GM11168 (cell line): ENCODE data around the gene ARID5B.

ENCODE experiments used
- in situ Hi-C: fragments of 300-500 bp; cut with MboI; formaldehyde crosslinking; loops from one replicate; pipeline ENCODE4 v1.12.0; 2022; ENCODE audit warnings: low sequenced_read_pairs; ENCODE audit not compliant: unreplicated experiment

The ARID5B gene

DNA sequence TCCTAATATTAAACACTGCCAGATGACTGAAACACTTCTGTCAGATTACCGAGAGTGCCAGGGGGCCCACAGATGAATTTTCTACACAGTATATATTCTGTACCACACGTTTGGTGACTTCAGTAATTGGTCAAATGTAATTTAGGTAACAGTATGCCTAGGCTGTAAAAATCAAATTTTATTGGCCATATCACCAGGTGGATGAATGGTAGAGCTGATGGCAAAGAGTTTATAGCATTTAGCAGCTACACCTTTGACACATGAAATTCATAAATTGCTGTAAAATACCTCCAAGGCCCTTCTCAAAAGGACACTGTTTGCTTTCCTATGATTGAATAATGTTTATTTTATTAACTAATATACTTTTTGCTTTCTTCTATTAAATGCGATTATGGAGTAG, 101.3 kb downstream of the ARID5B start:
- in situ Hi-C loops, result no loop called here

DNA sequence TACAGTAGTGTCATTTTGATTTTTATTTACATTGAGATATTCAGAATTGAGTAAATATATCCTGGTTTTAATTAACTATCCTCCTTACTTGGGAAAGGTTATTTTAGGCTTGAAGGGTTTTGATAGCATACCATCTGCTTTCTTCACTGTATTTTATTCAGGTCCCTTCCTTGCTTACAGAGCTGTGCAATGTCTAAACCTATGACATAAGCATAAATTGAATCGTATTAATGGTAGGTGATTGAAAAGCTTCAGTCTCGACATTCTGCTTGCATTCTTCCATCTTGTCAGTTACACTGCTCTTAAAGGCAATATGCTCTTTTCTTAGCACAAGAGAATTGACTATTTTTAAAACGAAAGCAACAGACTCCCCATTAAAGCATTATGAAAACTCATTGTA, 102.5 kb downstream of the ARID5B start:
- in situ Hi-C loops, result no loop called here

DNA sequence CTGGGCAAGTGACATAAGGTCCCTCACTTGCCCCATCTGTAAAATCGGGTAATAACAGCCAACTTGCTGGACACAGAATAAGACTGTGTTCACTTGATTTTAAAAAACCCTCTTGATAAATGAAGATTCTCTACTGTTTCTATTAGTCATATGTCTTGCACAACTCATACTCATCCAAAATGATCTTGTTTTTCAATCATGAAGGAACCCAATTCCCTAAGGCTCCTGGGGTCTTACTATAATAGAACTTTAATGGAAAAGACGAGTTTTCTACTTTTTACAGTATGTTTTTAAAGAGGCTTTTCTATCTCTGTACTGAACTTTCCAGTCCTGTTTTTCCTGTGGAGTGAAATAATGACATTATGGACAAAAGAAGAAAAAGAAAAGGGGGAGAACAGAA, 103.8 kb downstream of the ARID5B start:
- in situ Hi-C loops, result no loop called here

DNA sequence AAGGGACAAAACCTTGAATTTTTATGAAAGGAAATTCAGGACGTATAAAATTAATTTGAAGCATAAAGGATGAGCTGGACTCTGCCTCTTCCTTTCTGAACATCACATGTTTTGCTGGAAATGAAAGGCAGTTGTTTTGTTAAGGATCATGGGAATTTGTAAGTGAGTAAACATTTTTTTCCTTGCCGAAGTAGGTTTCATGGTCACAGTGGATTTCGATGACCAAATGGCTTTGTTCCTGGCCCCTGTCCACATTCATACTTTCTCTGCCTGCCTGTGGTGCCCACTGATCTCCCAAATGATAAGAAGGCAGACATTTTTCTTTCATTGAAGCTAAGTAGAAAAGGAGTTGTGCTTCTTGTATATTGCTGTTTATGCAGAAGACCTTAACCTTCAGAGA, 104.2 kb downstream of the ARID5B start:
- in situ Hi-C loops, result no loop called here

DNA sequence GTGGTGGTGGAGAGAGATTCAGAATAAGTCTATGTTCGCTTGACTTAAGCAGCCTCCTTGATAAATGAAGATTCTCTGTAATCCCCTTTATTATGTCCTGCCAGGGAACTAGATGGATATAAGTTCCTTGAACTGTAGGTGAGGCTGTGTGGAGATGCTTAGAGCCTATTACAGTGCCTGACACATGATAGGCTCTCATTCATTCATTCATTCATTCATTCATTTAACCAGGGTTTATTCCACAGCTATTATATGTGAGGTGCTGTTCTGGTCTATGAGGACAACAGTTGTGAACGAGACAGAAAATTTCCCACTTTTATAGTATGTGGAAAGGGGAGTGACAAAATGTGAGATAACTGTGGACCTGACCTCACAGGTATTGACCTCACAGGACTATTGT, 105.6 kb downstream of the ARID5B start:
- in situ Hi-C loops, result no loop called here

DNA sequence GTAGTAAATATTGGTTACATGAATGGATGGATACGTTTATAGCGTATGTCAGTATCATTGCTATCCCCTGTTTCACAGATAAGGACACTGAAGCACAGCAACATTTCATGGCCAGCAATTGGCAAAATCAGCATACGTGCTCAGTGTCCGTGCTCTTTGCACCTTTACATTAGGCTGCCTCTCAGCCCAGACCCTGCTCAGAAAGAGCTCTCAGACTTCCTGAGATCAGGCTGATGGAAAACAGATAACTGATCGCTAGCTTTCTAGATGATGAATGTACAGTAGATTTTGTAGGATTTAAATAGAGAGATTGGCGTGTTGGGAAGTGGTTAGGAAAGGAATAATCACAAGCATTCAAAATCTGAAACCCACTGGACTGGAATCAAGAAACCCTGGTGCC, 106.7 kb downstream of the ARID5B start:
- in situ Hi-C loops, result no loop called here

DNA sequence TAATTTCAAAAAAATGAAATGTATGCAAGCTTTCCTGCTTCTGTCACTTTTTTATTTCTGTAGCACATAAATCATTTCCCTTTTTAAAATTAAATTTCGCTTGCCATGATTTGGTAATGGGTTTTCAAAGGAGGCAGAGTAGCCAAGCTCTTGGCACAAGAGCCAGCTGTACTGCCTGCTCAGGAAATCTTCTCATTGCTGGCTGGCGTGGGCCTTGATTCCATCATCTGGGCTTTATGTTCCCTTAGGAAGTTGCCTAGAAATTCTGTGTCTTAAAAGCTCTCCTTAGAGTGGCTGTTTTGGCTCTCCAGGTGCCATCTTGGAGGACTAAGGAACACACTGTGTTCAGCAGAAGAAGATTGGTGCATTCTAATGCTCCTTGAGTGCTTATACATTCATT, 107.4 kb downstream of the ARID5B start:
- in situ Hi-C loops, result no loop called here

DNA sequence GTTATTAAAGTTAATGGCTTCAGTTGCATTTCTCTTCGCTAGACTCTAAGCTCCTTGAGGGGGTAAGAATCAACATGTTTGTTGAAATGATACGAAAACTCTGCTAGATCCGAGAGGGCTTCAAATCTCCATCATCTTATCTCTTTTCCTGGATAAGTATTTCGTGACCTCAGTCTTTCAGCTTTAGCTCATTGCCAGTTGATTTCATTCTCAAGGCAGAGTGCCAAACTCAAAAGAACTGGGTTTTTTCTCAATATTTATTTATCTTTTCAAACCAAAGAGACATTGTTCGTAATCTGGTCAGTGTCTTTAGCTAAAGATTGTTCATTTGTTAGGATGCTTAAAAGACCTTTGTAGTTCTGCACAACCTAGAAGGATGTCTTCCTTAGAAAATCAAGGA, 108.9 kb downstream of the ARID5B start:
- in situ Hi-C loops, result no loop called here

DNA sequence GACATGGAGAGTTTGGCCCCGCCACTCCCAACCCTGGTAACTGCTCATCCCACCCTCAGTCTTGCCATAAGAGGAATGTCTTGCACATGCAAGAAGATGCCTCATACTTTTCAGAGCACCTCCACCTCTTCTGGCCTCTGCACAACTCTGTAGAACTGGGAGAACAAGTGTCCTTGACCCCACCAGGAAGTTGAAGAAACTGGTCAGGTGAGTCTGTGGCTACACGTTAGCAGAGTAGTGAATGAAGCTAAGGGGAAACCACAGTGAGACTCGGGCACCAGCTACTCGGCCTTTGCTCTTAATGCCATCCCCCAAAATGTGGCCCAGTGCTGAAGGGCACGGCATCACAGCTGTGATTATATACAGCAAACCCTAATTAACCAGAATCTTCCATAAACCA, 110.1 kb downstream of the ARID5B start:
- in situ Hi-C loops, result no loop called here

DNA sequence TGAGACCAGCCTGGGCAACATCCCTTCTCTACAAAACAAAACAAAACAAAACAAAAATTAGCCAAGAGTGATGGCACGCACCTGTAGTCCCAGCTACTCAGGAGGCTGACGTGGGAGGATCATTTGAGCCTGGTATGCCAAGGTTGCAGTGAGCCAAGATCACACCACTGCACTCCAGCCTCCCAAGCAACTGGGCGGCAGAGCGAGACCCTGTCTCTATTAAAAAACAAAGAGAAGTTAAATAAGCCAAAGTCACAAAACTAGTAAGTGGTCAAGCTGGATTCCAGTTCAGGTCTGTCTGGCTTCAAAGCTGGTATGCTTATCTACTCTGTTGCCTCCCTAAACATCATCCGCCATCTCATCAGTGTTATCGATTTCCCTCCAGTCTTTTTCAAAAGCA, 110.8 kb downstream of the ARID5B start:
- in situ Hi-C loops, result no loop called here

DNA sequence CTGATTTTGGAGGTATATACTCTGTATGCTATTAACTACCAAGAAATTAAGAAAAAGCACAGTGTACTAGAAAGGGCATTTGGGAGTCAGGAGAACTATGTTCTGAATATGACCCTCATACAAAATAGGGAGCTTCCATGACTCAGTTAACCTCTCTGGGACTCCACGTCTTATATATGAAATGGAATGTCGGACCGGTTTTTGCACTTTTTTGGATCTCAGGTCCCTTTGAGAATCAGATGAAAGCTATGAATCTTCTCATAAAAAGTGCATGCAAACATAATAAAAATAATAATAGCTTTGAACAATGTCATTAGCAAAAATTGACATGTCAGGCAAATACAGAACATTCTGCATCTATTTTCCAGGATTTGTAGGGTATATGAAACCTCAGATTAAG, 113.0 kb downstream of the ARID5B start:
- in situ Hi-C loops, result no loop called here

DNA sequence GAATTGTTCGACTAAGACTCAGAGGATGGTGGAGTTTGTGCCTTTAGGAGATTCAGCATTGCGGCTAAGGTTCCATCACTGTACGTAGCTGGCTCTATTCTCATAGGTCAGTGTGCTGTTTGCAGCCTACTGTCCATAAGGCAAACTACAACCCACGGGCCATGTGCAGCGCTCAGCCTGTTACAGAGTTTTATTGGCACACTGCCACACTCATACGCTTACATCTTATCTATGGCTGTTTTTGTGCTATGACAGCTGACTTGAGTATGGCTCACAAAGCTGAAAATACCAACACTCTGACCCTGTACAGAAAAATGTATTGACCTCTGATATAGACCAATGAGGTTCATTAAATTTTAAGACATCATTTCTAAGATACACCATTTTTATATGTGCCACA, 114.5 kb downstream of the ARID5B start:
- in situ Hi-C loops, result no loop called here

DNA sequence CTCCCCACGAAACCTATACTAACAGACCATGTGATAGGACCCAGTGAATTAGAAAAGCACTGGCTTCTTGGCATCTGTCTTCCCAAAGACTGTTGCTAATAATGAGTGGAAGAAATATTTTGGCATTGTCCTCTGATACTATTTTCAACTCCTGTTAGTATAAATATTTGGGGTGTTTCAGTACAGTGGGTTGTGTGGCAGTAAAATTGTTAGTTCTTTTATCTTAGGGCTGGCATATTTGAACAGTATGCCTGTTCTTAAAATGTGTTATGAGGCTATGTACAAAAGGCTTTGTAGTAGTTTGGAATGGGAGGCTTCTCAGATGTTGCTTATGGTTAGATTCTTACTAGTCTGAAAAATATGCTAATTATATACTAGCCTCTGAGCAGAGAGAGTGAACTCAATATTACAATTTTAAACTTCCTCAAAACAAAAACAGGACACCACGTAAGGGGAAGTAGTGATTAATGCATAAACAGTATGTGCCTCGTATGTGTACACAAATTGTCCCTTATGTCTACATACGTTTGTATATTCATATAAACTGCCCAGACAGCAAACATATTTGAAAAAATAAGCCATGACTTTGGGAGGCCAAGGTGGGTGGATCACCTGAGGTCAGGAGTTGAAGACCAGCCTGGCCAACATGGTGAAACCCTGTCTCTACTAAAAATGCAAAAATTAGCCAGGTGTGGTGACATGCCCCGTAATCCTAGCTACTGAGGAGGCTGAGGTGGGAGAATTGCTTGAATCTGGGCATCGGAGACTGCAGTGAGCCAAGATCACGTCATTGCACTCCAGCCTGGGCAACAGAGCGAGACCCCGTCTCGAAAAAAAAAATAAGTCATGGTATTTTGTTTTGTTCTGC, 115.4 kb downstream of the ARID5B start:
- in situ Hi-C loops, result no loop called here

DNA sequence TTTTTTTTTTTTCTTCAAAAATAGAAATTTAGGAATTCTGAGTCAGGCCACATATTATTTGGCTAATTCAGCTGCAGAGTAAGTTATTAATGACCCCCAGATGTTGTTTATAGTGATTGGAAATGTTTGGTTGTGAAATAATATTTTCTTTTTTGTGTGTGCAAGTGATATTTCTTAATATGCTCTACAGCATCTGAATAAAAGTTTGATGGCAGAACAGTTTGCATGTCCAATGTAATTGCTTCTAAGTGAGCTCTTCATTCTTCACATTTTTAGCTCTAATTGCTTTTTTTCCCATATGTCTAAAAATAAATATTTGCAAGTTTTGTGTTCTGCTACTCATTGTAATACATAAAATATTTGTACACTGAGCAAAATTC, 116.0 kb downstream of the ARID5B start:
- in situ Hi-C loops, result no loop called here

DNA sequence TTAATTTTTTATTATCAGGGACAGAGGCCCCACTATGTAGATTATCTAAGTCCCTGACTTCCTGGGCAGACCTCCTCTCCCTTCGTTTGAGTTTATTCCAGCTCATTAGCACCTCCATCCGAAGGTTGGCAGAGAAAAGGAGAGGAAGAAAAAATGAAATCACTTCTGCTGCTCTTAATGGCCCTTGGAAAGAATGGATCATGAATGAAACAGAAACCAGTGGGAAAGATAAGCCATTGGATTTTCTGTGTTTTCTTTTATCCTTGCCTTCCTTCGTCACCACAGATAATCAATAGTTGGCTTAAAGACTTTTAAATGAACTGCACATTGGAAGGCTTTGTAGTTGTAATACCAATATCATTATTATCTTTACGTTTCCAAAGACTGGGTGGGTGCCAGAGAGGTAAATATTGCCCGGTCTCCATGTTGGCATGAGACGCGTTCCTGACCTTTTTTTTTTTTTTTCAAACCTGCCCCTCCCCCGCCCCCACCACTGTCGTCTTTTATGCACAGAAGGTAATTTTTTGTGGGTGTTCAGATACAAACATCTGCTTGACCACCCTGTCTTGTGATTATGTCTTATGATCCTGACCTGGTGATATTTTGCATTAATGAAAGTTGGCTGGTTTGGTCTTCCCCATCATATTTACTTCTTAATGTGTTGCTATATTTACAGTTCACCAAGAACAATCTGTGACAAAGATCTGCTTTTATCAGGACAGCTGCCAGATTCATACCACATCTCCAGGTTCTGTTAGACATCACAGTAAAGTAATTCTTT, 116.8 kb downstream of the ARID5B start:
- in situ Hi-C loops, result no loop called here

DNA sequence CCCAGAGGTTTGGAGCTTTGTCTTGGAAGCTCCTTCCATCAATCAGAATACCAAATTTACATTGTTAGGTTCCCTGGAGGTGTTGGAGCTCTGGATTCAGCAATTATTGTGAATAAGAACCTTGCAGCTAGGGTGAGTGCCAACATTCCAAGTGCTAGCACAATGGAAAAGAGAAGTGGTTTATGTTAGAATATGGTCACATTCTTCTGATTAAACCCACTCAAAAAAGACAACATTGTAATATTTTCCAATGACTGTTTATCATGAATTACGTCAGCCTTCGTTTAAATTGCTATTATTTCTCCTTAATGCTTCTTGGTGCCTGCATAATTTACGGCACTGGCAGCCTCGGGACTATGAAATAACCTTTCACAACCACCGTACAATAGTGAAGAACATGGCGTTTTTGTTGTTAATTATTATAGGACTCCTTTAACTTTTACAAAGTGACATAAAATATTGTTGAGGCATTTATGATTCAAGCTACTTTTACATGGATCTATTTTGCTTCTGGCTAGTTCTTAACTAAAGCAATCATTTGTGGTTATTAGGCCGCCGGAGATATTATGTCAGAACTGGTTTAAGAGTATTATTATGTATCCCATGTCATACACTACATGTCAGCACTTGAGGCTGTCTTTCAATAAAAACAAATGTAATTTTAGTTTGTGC, 117.7 kb downstream of the ARID5B start:
- in situ Hi-C loops, result no loop called here

DNA sequence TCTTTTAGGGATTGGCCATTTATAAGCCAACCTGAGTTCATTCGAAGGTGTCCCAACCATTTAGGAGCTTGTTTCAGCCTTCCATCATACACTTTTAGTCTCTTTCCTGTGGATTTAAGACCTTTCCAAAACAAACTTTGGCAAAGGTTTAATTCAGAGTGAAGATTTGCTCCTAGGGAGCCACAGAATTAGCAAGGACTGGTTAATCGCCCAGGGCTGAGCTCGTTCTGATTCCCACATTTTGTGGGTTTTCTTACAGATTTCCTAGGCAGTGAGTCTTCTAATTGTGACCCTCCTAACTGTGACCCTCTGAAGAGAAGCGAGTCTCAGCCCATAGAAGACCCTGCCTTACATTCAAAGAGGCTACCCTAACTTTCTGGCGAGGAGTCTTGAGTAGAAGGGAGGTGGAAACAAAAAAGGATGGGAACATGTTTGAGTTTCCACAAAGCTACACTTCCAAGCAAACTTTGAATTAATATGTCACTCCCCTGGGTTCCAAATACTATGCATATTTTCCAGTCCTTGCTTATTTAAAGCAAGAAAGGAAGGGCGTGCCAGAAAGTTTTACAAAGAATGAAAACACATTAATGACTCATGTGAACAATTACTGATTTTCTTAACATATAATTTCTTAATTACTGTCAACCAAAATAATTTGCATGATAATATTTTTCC, 118.3 kb downstream of the ARID5B start:
- in situ Hi-C loops, result loop anchor here (10.0 kb wide), 1 partner anchor 115 kb away; the partner anchor contains the start of gene ARID5B

DNA sequence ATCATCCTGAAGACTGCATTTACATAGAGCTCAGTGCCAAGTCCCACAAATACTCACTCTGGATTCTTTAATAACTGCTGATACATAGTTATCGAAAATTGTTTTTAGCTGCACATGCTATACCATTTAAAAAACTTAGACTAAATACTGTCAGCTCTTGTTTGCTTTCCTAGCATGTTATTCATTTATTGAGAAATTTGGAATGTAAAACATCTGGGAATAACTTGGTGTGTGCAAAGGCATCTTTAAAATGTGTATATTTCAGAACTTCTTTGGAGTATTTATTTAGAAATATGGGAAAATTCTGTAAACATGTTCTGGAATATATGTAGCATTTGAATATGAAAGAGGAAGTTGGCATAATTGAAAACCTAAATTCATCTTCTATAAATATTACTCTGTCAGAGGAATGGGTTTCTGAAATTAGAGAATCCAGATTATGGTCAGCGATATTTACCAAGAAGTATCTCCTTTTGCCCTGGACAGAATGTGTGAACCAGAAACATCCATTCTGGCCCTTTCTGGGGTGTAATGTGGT, 119.7 kb downstream of the ARID5B start:
- in situ Hi-C loops, result loop anchor here (10.0 kb wide), 1 partner anchor 116 kb away; the partner anchor contains the start of gene ARID5B

DNA sequence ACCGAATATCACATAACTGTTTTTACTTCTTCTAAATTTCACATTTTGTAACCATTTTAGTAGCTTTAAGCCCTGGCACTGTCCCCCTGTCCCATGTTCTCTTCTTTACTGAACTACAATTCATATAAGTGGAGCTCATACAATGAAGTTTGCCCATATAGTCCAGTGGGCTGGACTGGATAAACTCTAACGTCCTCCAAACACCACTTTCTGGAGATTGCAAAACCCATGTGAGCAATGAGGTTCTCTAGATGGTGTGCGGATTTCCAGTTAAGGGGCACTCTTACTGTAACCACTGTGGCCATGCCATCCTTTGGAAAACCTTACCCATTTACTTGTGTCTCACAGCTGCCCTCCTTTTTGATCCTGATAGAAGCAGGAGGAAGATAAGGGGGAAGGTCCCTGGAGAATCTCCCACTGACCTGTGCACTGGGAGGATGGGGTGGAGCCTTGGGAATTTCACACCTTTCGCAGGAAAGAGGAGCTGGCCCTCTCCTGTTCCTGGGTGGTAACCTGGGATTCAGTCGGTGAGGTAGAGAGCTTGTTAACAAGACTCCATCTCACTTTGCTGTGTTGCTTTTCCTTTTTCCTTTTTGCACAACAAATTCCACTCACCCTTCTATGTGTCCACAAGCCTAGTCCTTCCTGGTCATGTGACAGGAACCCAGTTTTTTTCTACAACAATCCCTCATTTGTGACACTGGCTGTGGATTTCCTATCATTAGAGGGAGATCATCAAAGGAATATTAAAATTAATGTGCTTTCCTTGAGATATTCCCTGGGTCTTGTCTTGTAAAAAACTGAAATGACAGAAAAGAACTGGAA, 120.7 kb downstream of the ARID5B start:
- in situ Hi-C loops, result loop anchor here (10.0 kb wide), 1 partner anchor 117 kb away; the partner anchor contains the start of gene ARID5B
